Measurements from ENCODE around the gene CTNS.

GRCh38 chr17:3641717-3642486 lies 5.3 kb downstream of the CTNS start:
- TF ChIP-seq EZH2phosphoT487 (IDR thresholded peaks at IDR 0.05; ENCODE audit: low read depth, severe bottlenecking, unreplicated experiment) (no peak), CTCF (IDR thresholded peaks at IDR 0.05; ENCODE audit: poor library complexity) (no peak), EZH2 (IDR thresholded peaks at IDR 0.05; ENCODE audit: borderline replicate concordance) (no peak)
